ENCODE data around the gene ETDC. TPM values are rescaled to one million over a fixed set of nuclear protein-coding genes. Genes with fewer than 3 reads are reported as not detected.

ETDC gene
- total RNA-seq, 1 experiment from 2014 or later: not detected

- no peaks in the 10 kb centered on the region for H3K36me3 Mint-ChIP-seq
- peaks cover 41% of the 10 kb centered on the region for H3K4me1 Mint-ChIP-seq
- no peak for DNase-seq (ENCODE audit: low spot score)
- no peak overlapping the region for H3K4me3 Mint-ChIP-seq
- ChIA-PET POLR2A (no interaction called here), CTCF (no interaction called here)
- no peak for ATAC-seq
- H3K9me3 Mint-ChIP-seq: peaks cover 7% of the 10 kb centered on the region
- TF ChIP-seq JAZF1 (CRISPR knock-in tag; IDR thresholded peaks at IDR 0.05) (no peak), NFATC4 (CRISPR knock-in tag; IDR thresholded peaks at IDR 0.05) (no peak), HMGXB4 (CRISPR knock-in tag; IDR thresholded peaks at IDR 0.05) (no peak), ZNF138 (CRISPR knock-in tag; conservative IDR thresholded peaks at IDR 0.05) (no peak), KAT7 (CRISPR knock-in tag; IDR thresholded peaks at IDR 0.05; ENCODE audit: borderline replicate concordance) (no peak), ZNF281 (CRISPR knock-in tag; IDR thresholded peaks at IDR 0.05) (no peak), ZNF416 (CRISPR knock-in tag; IDR thresholded peaks at IDR 0.05) (no peak), SOX15 (CRISPR knock-in tag; IDR thresholded peaks at IDR 0.05) (no peak), TEAD4 (CRISPR knock-in tag; IDR thresholded peaks at IDR 0.05) (no peak), NR1H2 (CRISPR knock-in tag; IDR thresholded peaks at IDR 0.05) (no peak), ZNF396 (CRISPR knock-in tag; IDR thresholded peaks at IDR 0.05; ENCODE audit: borderline replicate concordance) (no peak), ZNF219 (CRISPR knock-in tag; IDR thresholded peaks at IDR 0.05; ENCODE audit: borderline replicate concordance) (no peak)
- no peak overlapping the region for H3K27ac Mint-ChIP-seq
- H3K27me3 Mint-ChIP-seq (ENCODE audit: low read depth): peaks cover 18% of the 10 kb centered on the region
These were observed 2.1 kb upstream of the ETDC start for GRCh38 chrX:135307171-135307570.

- H3K27ac Mint-ChIP-seq: no peak overlapping the region
- peaks cover 16% of the 10 kb centered on the region for H3K9me3 Mint-ChIP-seq
- H3K4me1 Mint-ChIP-seq: peaks cover 30% of the 10 kb centered on the region
- ChIA-PET CTCF (no interaction called here), POLR2A (no interaction called here)
- no peak for ATAC-seq
- no peak overlapping the region for H3K4me3 Mint-ChIP-seq
- no peaks in the 10 kb centered on the region for H3K36me3 Mint-ChIP-seq
- H3K27me3 Mint-ChIP-seq (ENCODE audit: low read depth): peaks cover 18% of the 10 kb centered on the region
- DNase-seq (ENCODE audit: low spot score): no peak
- TF ChIP-seq SP1 (CRISPR knock-in tag; conservative IDR thresholded peaks at IDR 0.05) (no peak), FOXK1 (CRISPR knock-in tag; IDR thresholded peaks at IDR 0.05) (no peak), ATF1 (CRISPR knock-in tag; IDR thresholded peaks at IDR 0.05) (no peak), TEAD1 (CRISPR knock-in tag; IDR thresholded peaks at IDR 0.05) (no peak), ZBTB21 (CRISPR knock-in tag; IDR thresholded peaks at IDR 0.05; ENCODE audit: borderline replicate concordance) (no peak), ZNF232 (CRISPR knock-in tag; IDR thresholded peaks at IDR 0.05) (no peak), AR (CRISPR knock-in tag; IDR thresholded peaks at IDR 0.05) (no peak), USF2 (CRISPR knock-in tag; IDR thresholded peaks at IDR 0.05) (no peak), HMGXB4 (CRISPR knock-in tag; IDR thresholded peaks at IDR 0.05) (no peak), E2F4 (CRISPR knock-in tag; IDR thresholded peaks at IDR 0.05; ENCODE audit: borderline replicate concordance, low read depth) (no peak), CBFB (CRISPR knock-in tag; IDR thresholded peaks at IDR 0.05; ENCODE audit: low read depth) (no peak), ZSCAN18 (CRISPR knock-in tag; IDR thresholded peaks at IDR 0.05) (no peak)
These were observed 880 bp upstream of the ETDC start for GRCh38 chrX:135308345-135308855.

Data from WTC11 (cell line).